HepG2 (cell line): ENCODE measurements around the gene CD180. TPM values are rescaled to one million over a fixed set of nuclear protein-coding genes. Genes with fewer than 3 reads are reported as not detected.
A peak's percentile ranks its signal among the peaks of the same experiment; 100 is the strongest.

Experiments
- ARNT2 ChIP-seq: sonication (generic); formaldehyde crosslinking; IDR thresholded peaks from 2 replicates; pipeline ENCODE4 v1.8.0; 2022; ENCODE audit warnings: mild to moderate bottlenecking, low read depth, missing genetic modification reagents, moderate library complexity
- FOXK2 ChIP-seq: fragments of 450-650 bp; IDR thresholded peaks from 2 replicates; pipeline ENCODE4 v1.6.1; 2016
- FOXP1 ChIP-seq, 2 experiments: fragments of 450-650 bp in 1 of 2; IDR thresholded peaks; 2 replicates each; pipeline ENCODE4 v1.6.1; 2017 to 2018; ENCODE audit warnings: antibody characterized with exemption in 1 of 2
- GABPA ChIP-seq, 2 experiments: IDR thresholded peaks; 2 replicates each; pipeline ENCODE4 v1.6.1; 2011 to 2016; ENCODE audit warnings: low read depth in 2 of 2, low read length in 1 of 2, missing biosample characterization in 1 of 2, missing genetic modification characterization in 1 of 2
- HOXA3 ChIP-seq: sonication (generic); formaldehyde crosslinking; IDR thresholded peaks from 2 replicates; pipeline ENCODE4 v1.5.0; 2020; ENCODE audit warnings: missing genetic modification reagents
- KDM6A ChIP-seq: IDR thresholded peaks from 2 replicates; pipeline ENCODE4 v1.6.1; 2016; ENCODE audit warnings: low read depth
- MATR3 ChIP-seq: sonication (generic); formaldehyde crosslinking; IDR thresholded peaks from 2 replicates; pipeline ENCODE4 v1.4.0; 2020; ENCODE audit warnings: missing genetic modification reagents
- MBD4 ChIP-seq: IDR thresholded peaks from 2 replicates; pipeline ENCODE4 v1.6.1; 2012; ENCODE audit warnings: low read length, inconsistent platforms, borderline replicate concordance
- POLR2A ChIP-seq, 2 experiments: IDR thresholded peaks; 2 replicates each; pipeline ENCODE4 v1.6.1; 2011; ENCODE audit warnings: low read depth in 2 of 2, low read length in 2 of 2, mild to moderate bottlenecking in 1 of 2, moderate library complexity in 1 of 2; ENCODE audit not compliant: insufficient read depth in 1 of 2
- POLR2AphosphoS5 ChIP-seq: IDR thresholded peaks from 2 replicates; pipeline ENCODE4 v1.6.1; 2012; ENCODE audit warnings: low read depth, low read length
- SAP130 ChIP-seq: IDR thresholded peaks from 2 replicates; pipeline ENCODE4 v1.6.1; 2016; ENCODE audit warnings: low read depth
- SMYD3 ChIP-seq: sonication (generic); formaldehyde crosslinking; IDR thresholded peaks from 2 replicates; pipeline ENCODE4 v1.8.1; 2023; ENCODE audit warnings: mild to moderate bottlenecking, missing genetic modification reagents
- SOX5 ChIP-seq: IDR thresholded peaks from 2 replicates; pipeline ENCODE4 v1.6.1; 2016; ENCODE audit warnings: borderline replicate concordance
- SP5 ChIP-seq: IDR thresholded peaks from 2 replicates; pipeline ENCODE4 v1.6.1; 2016; ENCODE audit warnings: low read depth, borderline replicate concordance
- TAF1 ChIP-seq: sonication (generic); formaldehyde crosslinking; IDR thresholded peaks from 2 replicates; pipeline ENCODE4 v1.4.0; 2020; ENCODE audit warnings: missing genetic modification reagents
- THAP9 ChIP-seq: sonication (generic); formaldehyde crosslinking; IDR thresholded peaks from 2 replicates; pipeline ENCODE4; 2020; ENCODE audit warnings: missing genetic modification reagents, mild to moderate bottlenecking, borderline replicate concordance
- YY1 ChIP-seq: IDR thresholded peaks from 2 replicates; pipeline ENCODE4 v1.6.1; 2011; ENCODE audit warnings: low read length, low read depth, moderate library complexity, mild to moderate bottlenecking; ENCODE audit not compliant: insufficient read depth, insufficient replicate concordance
- ZFY ChIP-seq: sonication (generic); formaldehyde crosslinking; IDR thresholded peaks from 2 replicates; pipeline ENCODE4 v1.4.0; 2020; ENCODE audit warnings: missing genetic modification reagents
- ZNF256 ChIP-seq: sonication (generic); formaldehyde crosslinking; conservative IDR thresholded peaks from 2 replicates; pipeline ENCODE4 v1.4.0; 2020; ENCODE audit warnings: missing genetic modification reagents
- ZNF292 ChIP-seq: sonication (generic); formaldehyde crosslinking; IDR thresholded peaks from 2 replicates; pipeline ENCODE4 v1.8.1; 2022; ENCODE audit warnings: mild to moderate bottlenecking, low read depth, missing genetic modification reagents, borderline replicate concordance
- ZNF451 ChIP-seq: sonication (generic); formaldehyde crosslinking; IDR thresholded peaks from 2 replicates; pipeline ENCODE4 v1.5.0; 2020; ENCODE audit warnings: mild to moderate bottlenecking, missing genetic modification reagents
- polyA plus RNA-seq, 8 experiments: library from polyadenylated mRNA; depleted of rRNA in 3 of 8; stranded (reverse) in 7 of 8; unstranded in 1 of 8; fragments of >200 nt; fragmentation: Illumina TruSeq in 4 of 8; extraction: Trizol in 4 of 8; gene quantifications; 2 replicates each; pipeline versions ENCODE4 v1.2.1 to v1.2.3, GENCODE V29; 2011 to 2016; ENCODE audit warnings: low read depth in 4 of 8, missing spikeins in 1 of 8, mixed read lengths in 1 of 8; ENCODE audit not compliant: insufficient read depth in 1 of 8
- total RNA-seq, 5 experiments: library from RNA; depleted of rRNA; stranded (reverse); fragments of >200 nt; fragmentation: Illumina TruSeq; extraction: Trizol; gene quantifications; 2 replicates each; pipeline ENCODE4 v1.2.3, GENCODE V29; 2016; ENCODE audit warnings: low read depth in 1 of 5
- TF ChIP-seq, protein P1 (sequence below): sonication (generic); formaldehyde crosslinking; IDR thresholded peaks from 2 replicates; pipeline ENCODE4 v1.5.1; 2020; ENCODE audit warnings: mild to moderate bottlenecking, missing genetic modification reagents, moderate library complexity
- TF ChIP-seq, protein P2 (sequence below): IDR thresholded peaks from 2 replicates; pipeline ENCODE4 v1.6.1; 2016

The CD180 gene
- total and polyA plus RNA-seq, 2 of the 13 experiments (the other 11 are each of a cell fraction or from before 2014, with no cell fraction given), result not detected

DNA sequence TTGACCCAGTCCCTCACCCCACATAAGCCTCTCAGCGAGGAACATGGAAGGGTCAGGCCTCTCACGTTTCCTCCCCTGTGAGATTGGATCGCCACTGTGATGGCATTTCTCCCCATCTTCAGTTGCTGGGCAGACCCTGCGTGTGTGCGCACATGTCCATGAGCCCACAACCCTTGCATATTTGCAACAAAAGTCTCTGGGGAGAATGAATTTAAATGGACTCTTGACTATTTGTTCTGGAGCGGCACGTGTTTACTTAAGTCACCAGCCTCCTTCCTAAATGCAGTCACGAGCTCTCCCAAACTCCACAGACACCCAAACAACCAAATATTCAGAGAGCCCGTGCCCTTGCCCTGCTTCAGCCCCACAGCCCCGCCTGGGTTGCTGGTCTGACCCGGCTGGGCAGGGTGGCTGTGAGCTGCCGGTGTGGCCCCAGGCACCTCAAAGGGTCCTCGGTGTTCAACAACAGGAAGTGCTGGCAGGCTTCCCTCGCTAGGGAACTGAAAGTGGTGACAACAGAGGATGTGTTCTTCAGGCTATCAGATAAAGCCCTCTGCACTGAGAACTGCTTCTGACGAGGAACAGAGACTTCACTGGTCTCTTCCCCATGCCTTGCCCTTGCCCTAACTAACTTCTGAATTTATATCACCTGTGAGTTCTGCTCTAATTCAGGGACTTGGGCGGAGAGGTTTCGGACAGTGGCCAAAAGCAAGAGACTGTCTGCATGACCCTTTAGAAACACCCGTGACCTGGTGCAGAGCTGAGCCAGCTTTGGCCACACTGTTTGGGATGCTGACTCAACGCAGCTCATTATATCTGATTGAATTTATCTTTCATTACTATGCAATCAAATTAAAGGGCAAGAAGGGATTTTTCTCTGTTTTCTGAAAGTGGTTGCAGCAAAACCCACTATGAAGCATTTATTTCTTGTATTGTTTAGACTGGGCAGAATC lies 19.2 kb upstream of the CD180 start (continued):
- TF ChIP-seq, protein P1, sequence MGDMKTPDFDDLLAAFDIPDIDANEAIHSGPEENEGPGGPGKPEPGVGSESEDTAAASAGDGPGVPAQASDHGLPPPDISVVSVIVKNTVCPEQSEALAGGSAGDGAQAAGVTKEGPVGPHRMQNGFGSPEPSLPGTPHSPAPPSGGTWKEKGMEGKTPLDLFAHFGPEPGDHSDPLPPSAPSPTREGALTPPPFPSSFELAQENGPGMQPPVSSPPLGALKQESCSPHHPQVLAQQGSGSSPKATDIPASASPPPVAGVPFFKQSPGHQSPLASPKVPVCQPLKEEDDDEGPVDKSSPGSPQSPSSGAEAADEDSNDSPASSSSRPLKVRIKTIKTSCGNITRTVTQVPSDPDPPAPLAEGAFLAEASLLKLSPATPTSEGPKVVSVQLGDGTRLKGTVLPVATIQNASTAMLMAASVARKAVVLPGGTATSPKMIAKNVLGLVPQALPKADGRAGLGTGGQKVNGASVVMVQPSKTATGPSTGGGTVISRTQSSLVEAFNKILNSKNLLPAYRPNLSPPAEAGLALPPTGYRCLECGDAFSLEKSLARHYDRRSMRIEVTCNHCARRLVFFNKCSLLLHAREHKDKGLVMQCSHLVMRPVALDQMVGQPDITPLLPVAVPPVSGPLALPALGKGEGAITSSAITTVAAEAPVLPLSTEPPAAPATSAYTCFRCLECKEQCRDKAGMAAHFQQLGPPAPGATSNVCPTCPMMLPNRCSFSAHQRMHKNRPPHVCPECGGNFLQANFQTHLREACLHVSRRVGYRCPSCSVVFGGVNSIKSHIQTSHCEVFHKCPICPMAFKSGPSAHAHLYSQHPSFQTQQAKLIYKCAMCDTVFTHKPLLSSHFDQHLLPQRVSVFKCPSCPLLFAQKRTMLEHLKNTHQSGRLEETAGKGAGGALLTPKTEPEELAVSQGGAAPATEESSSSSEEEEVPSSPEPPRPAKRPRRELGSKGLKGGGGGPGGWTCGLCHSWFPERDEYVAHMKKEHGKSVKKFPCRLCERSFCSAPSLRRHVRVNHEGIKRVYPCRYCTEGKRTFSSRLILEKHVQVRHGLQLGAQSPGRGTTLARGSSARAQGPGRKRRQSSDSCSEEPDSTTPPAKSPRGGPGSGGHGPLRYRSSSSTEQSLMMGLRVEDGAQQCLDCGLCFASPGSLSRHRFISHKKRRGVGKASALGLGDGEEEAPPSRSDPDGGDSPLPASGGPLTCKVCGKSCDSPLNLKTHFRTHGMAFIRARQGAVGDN (CRISPR knock-in tag), result peak; percentile 95
- TF ChIP-seq SOX5 (CRISPR knock-in tag) (0 out of 2 replicates have a peak, but pooled peaks have one; percentile 35), SP5 (CRISPR knock-in tag) (no peak), MBD4 (no peak), THAP9 (CRISPR knock-in tag) (peak; percentile 43; the same call in 1 of the 2 replicates), POLR2A (IDR thresholded peaks at IDR 0.05; ENCODE audit: insufficient read depth in 1 of 2, low read depth in 2 of 2, low read length in 2 of 2) (peak in 1 of 2 experiments; percentile 51; a peak in 1 of 4 replicates), HOXA3 (0 out of 2 replicates have a peak, but pooled peaks have one; percentile 45), KDM6A (CRISPR knock-in tag) (no peak), SMYD3 (CRISPR knock-in tag) (0 out of 2 replicates have a peak, but pooled peaks have one; percentile 55), ZNF256 (no peak), YY1 (no peak), ZFY (CRISPR knock-in tag) (peak; percentile 19; the same call in 1 of the 2 replicates), TAF1 (CRISPR knock-in tag) (peak; percentile 40; the same call in 1 of the 2 replicates), FOXP1 (IDR thresholded peaks at IDR 0.05) (no peak), FOXP1 (CRISPR knock-in tag; IDR thresholded peaks at IDR 0.05) (peak; percentile 42; the same call in 1 of the 2 replicates), MATR3 (CRISPR knock-in tag) (no peak), SAP130 (CRISPR knock-in tag) (peak; percentile 58), ZNF292 (CRISPR knock-in tag) (peak; percentile 82; the same call in 1 of the 2 replicates), FOXK2 (no peak), POLR2AphosphoS5 (0 out of 2 replicates have a peak, but pooled peaks have one; percentile 22), GABPA (IDR thresholded peaks at IDR 0.05; ENCODE audit: low read depth, low read length) (0 out of 2 replicates have a peak, but pooled peaks have one; percentile 33), GABPA (CRISPR knock-in tag; IDR thresholded peaks at IDR 0.05; ENCODE audit: low read depth) (peak; percentile 79), ARNT2 (CRISPR knock-in tag) (0 out of 2 replicates have a peak, but pooled peaks have one; percentile 50), ZNF451 (CRISPR knock-in tag) (peak; percentile 42; the same call in 1 of the 2 replicates)
- TF ChIP-seq, protein P2, sequence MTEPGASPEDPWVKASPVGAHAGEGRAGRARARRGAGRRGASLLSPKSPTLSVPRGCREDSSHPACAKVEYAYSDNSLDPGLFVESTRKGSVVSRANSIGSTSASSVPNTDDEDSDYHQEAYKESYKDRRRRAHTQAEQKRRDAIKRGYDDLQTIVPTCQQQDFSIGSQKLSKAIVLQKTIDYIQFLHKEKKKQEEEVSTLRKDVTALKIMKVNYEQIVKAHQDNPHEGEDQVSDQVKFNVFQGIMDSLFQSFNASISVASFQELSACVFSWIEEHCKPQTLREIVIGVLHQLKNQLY (CRISPR knock-in tag), result no peak
